ENCODE measurements around the gene EIF1AD.

- TF ChIP-seq POLR2AphosphoS5 (IDR thresholded peaks at IDR 0.05; ENCODE audit: low read depth, low read length): no peak
- no peak for TF ChIP-seq TAF1 (IDR thresholded peaks at IDR 0.05; ENCODE audit: borderline replicate concordance, insufficient read depth, low read length)
- no peak for TF ChIP-seq REST (IDR thresholded peaks at IDR 0.05; ENCODE audit: insufficient read depth in 1 of 2, low read depth in 2 of 2, low read length in 2 of 2)
- TF ChIP-seq SIN3A (IDR thresholded peaks at IDR 0.05; ENCODE audit: borderline replicate concordance, insufficient read depth, low read length): no peak
- TF ChIP-seq FOXP2 (optimal IDR thresholded peaks at IDR 0.05; ENCODE audit: borderline replicate concordance, extremely low read depth, extremely low read length, insufficient read depth): no peak
These were observed 19.8 kb downstream of the EIF1AD start for GRCh38 chr11:65981972-65982823.
